ENCODE measurements around the gene DRGX.

Gene DRGX

DNA sequence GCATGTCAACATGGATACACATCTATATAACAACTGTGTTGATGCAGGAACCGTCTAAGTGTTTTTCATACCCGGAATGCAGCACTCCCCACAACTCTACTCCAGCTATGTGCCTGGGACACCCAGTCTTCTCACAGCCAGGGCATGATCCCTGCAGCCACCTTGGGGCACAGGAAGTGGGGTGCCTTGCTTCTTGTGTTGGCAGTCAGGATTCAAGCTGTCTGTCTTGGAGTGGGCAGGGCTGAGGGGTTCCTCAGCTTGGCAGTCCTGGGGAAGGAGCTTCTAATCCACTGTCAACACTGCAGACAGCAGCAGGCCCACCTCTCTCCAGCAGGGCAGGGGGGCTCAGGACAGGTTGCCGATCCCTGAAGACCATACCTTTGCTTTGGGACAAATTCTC, 41.3 kb downstream of the DRGX start:
- DNase-seq (ENCODE audit: extremely low read depth, insufficient read length): no peak
- no peak for TF ChIP-seq CTCF (IDR thresholded peaks at IDR 0.05; ENCODE audit: insufficient read depth, low read length, poor library complexity, severe bottlenecking)
- no peaks in the 10 kb centered on the region; the same call in 1 of the 2 replicates for H3K27me3 ChIP-seq (replicated peaks; ENCODE audit: control insufficient read depth, insufficient read depth, low read length)
- no peak overlapping the region for H3K4me3 ChIP-seq (replicated peaks; ENCODE audit: low read depth, low read length)
- no peaks in the 10 kb centered on the region for H3K36me3 ChIP-seq (ENCODE audit: control insufficient read depth, insufficient read depth, low read length)

DNA sequence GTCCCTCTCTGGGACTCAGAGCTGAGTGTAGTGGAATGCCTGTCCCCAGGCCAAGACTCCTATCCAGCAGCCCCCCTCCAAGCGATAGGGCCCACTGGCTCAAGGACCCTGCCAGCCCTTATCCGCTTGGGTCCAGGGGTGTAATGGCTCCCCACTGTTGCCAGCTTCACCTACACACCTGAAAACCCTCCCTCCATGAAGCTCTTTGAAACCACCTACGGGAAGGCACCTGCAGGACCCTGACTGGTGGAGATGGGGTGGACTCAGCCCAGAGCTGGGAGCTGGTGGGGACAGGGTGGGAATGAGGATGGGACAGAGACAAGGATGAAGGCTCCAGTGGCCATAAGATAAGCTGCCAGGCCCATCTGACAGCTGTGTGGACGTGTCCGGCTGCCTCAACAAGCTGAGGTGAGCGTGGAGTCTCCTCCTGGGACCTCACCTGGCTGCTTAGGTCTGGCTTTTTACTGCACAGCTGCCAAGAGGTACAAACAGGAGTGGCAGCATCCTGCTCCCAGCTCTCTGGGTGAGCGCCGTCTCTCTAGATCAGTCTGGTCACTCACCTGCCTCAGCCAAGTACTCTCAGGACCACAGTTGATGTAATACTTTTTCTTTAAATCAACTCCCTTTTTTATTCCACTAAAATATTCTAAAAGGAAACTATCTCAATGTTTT, 41.9 kb downstream of the DRGX start:
- no peak overlapping the region for H3K4me3 ChIP-seq (replicated peaks; ENCODE audit: low read depth, low read length)
- no peaks in the 10 kb centered on the region for H3K36me3 ChIP-seq (ENCODE audit: control insufficient read depth, insufficient read depth, low read length)
- no peak for DNase-seq (ENCODE audit: extremely low read depth, insufficient read length)
- H3K27me3 ChIP-seq (replicated peaks; ENCODE audit: control insufficient read depth, insufficient read depth, low read length): no peaks in the 10 kb centered on the region; the same call in 1 of the 2 replicates
- TF ChIP-seq CTCF (IDR thresholded peaks at IDR 0.05; ENCODE audit: insufficient read depth, low read length, poor library complexity, severe bottlenecking): no peak

DNA sequence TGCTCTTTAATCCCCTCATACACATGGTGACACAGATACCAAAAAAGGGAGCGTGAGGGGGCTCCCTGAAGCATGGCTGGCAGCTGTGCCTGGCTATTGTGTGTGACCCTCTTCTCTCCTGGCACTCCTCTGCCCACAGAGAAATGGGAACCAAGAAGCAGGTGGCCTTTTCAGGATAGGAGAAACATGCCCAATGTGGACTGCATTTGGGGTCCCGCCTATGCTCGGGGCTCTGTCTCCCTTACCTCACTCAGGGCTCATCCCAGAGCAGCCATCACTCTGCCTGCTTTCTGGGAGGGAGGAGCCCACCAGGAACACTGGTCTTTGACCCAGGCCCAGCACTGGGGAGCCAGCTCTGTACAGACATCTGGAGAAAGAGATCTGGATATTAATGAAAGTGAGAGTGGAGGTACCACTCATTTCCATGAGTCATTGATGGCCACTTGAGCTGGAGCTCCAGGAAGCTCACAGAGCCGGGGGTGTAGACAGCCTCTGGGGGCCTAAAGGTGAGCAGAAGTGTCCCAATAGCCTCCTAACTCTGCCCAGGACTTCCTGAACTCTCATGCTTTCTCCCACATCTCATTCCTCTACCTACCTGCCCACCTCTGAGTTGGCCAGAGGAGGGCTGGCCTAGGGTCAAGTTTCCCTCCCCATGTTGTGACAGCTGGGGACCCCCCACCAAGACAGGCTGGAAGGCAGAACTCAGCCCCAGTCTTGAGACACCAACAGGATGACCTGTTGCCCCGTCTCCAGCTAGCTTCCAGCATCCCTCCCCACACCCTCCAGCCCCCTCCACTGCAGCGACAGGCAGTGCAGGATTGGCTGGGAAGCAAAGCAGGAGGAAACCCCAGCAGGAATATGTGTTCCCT, 42.6 kb downstream of the DRGX start:
- no peak for TF ChIP-seq CTCF (IDR thresholded peaks at IDR 0.05; ENCODE audit: insufficient read depth, low read length, poor library complexity, severe bottlenecking)
- Histone ChIP-seq H3K36me3 (ENCODE audit: control insufficient read depth, insufficient read depth, low read length) (no peaks in the 10 kb centered on the region), H3K4me3 (replicated peaks; ENCODE audit: low read depth, low read length) (no peak overlapping the region), H3K27me3 (replicated peaks; ENCODE audit: control insufficient read depth, insufficient read depth, low read length) (no peaks in the 10 kb centered on the region; the same call in 1 of the 2 replicates)
- DNase-seq (ENCODE audit: extremely low read depth, insufficient read length): no peak

- DNase-seq (ENCODE audit: extremely low read depth, insufficient read length): no peak
- no peak overlapping the region for H3K4me3 ChIP-seq (replicated peaks; ENCODE audit: low read depth, low read length)
- no peaks in the 10 kb centered on the region for H3K36me3 ChIP-seq (ENCODE audit: control insufficient read depth, insufficient read depth, low read length)
- no peak for TF ChIP-seq CTCF (IDR thresholded peaks at IDR 0.05; ENCODE audit: insufficient read depth, low read length, poor library complexity, severe bottlenecking)
- H3K27me3 ChIP-seq (replicated peaks; ENCODE audit: control insufficient read depth, insufficient read depth, low read length): no peaks in the 10 kb centered on the region; the same call in 1 of the 2 replicates
Measured at GRCh38 chr10:49352323-49352722, 43.6 kb downstream of the DRGX start.

DNA sequence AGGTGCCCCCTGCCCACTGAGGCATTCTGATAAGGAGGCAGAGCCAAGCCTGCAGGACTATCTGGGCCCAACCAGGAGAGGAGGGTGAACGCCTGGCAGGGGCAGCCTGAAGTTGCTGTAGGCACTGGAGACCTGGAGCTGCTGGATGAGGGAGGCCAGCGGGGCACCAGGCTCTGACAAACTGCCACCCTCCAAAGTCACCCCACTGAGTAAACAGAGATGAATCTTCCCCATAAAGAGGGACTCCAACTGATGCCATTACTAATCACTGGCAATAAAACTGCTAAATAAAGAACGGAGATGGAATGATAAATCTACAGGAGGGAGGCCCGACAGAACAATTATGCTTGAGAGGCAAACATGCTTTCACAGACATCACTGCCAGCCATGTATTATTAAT, 44.2 kb downstream of the DRGX start:
- DNase-seq (ENCODE audit: extremely low read depth, insufficient read length): no peak
- TF ChIP-seq CTCF (IDR thresholded peaks at IDR 0.05; ENCODE audit: insufficient read depth, low read length, poor library complexity, severe bottlenecking): no peak
- Histone ChIP-seq H3K4me3 (replicated peaks; ENCODE audit: low read depth, low read length) (no peak overlapping the region), H3K36me3 (ENCODE audit: control insufficient read depth, insufficient read depth, low read length) (no peaks in the 10 kb centered on the region), H3K27me3 (replicated peaks; ENCODE audit: control insufficient read depth, insufficient read depth, low read length) (no peaks in the 10 kb centered on the region; the same call in 1 of the 2 replicates)
